A549 (cell line): ENCODE measurements around the gene MYO19. TPM values are rescaled to one million over a fixed set of nuclear protein-coding genes. Genes with fewer than 3 reads are reported as not detected.

Experiments used
- ATAC-seq, 2 experiments: fragments of 200-7000 bp in 1 of 2; fragments of >200 bp in 1 of 2; cut with Nextera tagmentation in 1 of 2; cut with Tn5 transposase in 1 of 2; 3 replicates each; pipeline versions ENCODE4 v1.8.0 to v1.9.1; 2018 to 2020; ENCODE audit warnings: mild to moderate bottlenecking in 1 of 2, moderate library complexity in 1 of 2
- CTCF ChIA-PET: fragments of 300-600 bp; sonication (Branson Sonifier 250); formaldehyde crosslinking; extraction: SDS; loops from one replicate; lab custom pipeline; 2021; ENCODE audit warnings: antibody characterized with exemption, inconsistent platforms; lab: Yijun Ruan, JAX
- POLR2A ChIA-PET: fragments of 350-600 bp; formaldehyde crosslinking; extraction: SDS; loops from one replicate; lab custom pipeline; 2021; ENCODE audit warnings: antibody characterized with exemption, inconsistent platforms; lab: Yijun Ruan, JAX
- DNase-seq, 2 experiments: peaks; one replicate each; pipeline versions ENCODE4 v3.0.0 to v3.0.0-alpha.2; 2011 to 2016; ENCODE audit warnings: low read depth in 1 of 2, low spot score in 1 of 2
- FAIRE-seq: peaks from 2 replicates; lab custom pipeline; 2011; peaks lifted over from hg19 to GRCh38; lab: Jason Lieb, UNC
- H3K27ac ChIP-seq, 2 experiments: fragments of >200 bp; sonication (Bioruptor Twin); formaldehyde crosslinking; 3 replicates each; pipeline ENCODE4 v1.5.1; 2016 to 2017
- H3K4me1 ChIP-seq: fragments of >200 bp; sonication (Bioruptor Twin); formaldehyde crosslinking; 3 replicates; pipeline ENCODE4 v1.6.1; 2016
- H3K4me2 ChIP-seq: fragments of >200 bp; sonication (Bioruptor Twin); formaldehyde crosslinking; 3 replicates; pipeline ENCODE4 v1.6.1; 2016
- H3K4me3 ChIP-seq: fragments of >200 bp; sonication (Bioruptor Twin); formaldehyde crosslinking; 3 replicates; pipeline ENCODE4 v1.5.1; 2016
- H3K9me3 ChIP-seq: fragments of >200 bp; sonication (Bioruptor Twin); formaldehyde crosslinking; 3 replicates; pipeline ENCODE4 v1.6.1; 2016
- BHLHE40 ChIP-seq: IDR thresholded peaks from 2 replicates; pipeline ENCODE4 v1.6.1; 2012; ENCODE audit warnings: low read depth, low read length, inconsistent platforms
- CHD2 ChIP-seq: fragments of 150-350 bp; IDR thresholded peaks from 2 replicates; pipeline ENCODE4 v1.6.1; 2014; ENCODE audit warnings: low read length; ENCODE audit not compliant: partially characterized antibody
- CHD4 ChIP-seq: fragments of 200-600 bp; sonication (generic); IDR thresholded peaks from 2 replicates; pipeline ENCODE4 v1.6.1; 2016; ENCODE audit warnings: antibody characterized with exemption, mild to moderate bottlenecking, borderline replicate concordance
- CTCF ChIP-seq: fragments of >200 bp; sonication (Bioruptor Twin); formaldehyde crosslinking; IDR thresholded peaks from 3 replicates; pipeline ENCODE4 v1.5.1; 2016
- E2F6 ChIP-seq: IDR thresholded peaks from 2 replicates; pipeline ENCODE4 v1.6.1; 2012; ENCODE audit warnings: low read depth, borderline replicate concordance
- EP300 ChIP-seq, 2 experiments: fragments of >200 bp; sonication (Bioruptor Twin); formaldehyde crosslinking; IDR thresholded peaks; 2 replicates in 1 of 2; 3 replicates in 1 of 2; pipeline ENCODE4 v1.6.1; 2016 to 2017
- HDAC2 ChIP-seq: fragments of 200-600 bp; sonication (generic); IDR thresholded peaks from 2 replicates; pipeline ENCODE4 v1.6.1; 2016
- JUN ChIP-seq, 2 experiments: fragments of >200 bp; sonication (Bioruptor Twin); formaldehyde crosslinking; IDR thresholded peaks; 2 replicates in 1 of 2; 3 replicates in 1 of 2; pipeline ENCODE4 v1.6.1; 2016 to 2017
- MAZ ChIP-seq: fragments of 150-350 bp; IDR thresholded peaks from 2 replicates; pipeline ENCODE4 v1.6.1; 2014; ENCODE audit warnings: antibody characterized with exemption, low read depth, low read length, borderline replicate concordance
- MYC ChIP-seq: IDR thresholded peaks from 2 replicates; pipeline ENCODE4 v1.6.1; 2012; ENCODE audit warnings: mild to moderate bottlenecking, inconsistent platforms, low read length, improper control_type of control experiment, borderline replicate concordance
- NFE2L2 ChIP-seq: fragments of 150-350 bp; conservative IDR thresholded peaks from 2 replicates; pipeline ENCODE4 v1.6.1; 2014; ENCODE audit warnings: low read length
- NPAS2 ChIP-seq: fragments of 250-450 bp; sonication (Bioruptor Pico); IDR thresholded peaks from 2 replicates; pipeline ENCODE4 v1.8.0; 2022; ENCODE audit warnings: mild to moderate bottlenecking, moderate library complexity, borderline replicate concordance
- PHF8 ChIP-seq: fragments of 200-600 bp; sonication (generic); IDR thresholded peaks from 2 replicates; pipeline ENCODE4 v1.6.1; 2016; ENCODE audit warnings: low read depth, mild to moderate bottlenecking, antibody characterized with exemption, moderate library complexity, borderline replicate concordance
- POLR2A ChIP-seq: IDR thresholded peaks from 2 replicates; pipeline ENCODE4 v1.6.1; 2012; ENCODE audit warnings: mild to moderate bottlenecking, low read length
- RFX5 ChIP-seq: fragments of 450-650 bp; IDR thresholded peaks from 2 replicates; pipeline ENCODE4 v1.7.1; 2014; ENCODE audit warnings: antibody characterized with exemption, mild to moderate bottlenecking, moderate library complexity
- USF2 ChIP-seq: fragments of 450-650 bp; IDR thresholded peaks from 2 replicates; pipeline ENCODE4 v1.6.1; 2014; ENCODE audit warnings: antibody characterized with exemption
- WGBS: methylation state at CpG from one replicate; pipeline ENCODE4 v1.1.6; 2017; ENCODE audit errors: missing lambda C conversion rate; 5-methylcytosine and 5-hydroxymethylcytosine counted together
- polyA plus RNA-seq, 4 experiments: library from polyadenylated mRNA; depleted of rRNA in 3 of 4; stranded (reverse); fragments of >200 nt; fragmentation: RNase III in 1 of 4; extraction: RNeasy Plus Mini Kit Qiagen cat#74134 plus additional on column Dnase treatment in 1 of 4; gene quantifications; 2 replicates in 3 of 4; 3 replicates in 1 of 4; pipeline ENCODE4 v1.2.3, GENCODE V29; 2011 to 2017
- TF ChIP-seq, protein P1 (sequence below): fragments of 250-450 bp; sonication (Bioruptor Pico); IDR thresholded peaks from 2 replicates; pipeline ENCODE4 v1.5.0; 2020; ENCODE audit warnings: low read depth, mild to moderate bottlenecking, moderate library complexity
- TF ChIP-seq, protein P2 (sequence below): IDR thresholded peaks from 2 replicates; pipeline ENCODE4 v1.6.1; 2012
- TF ChIP-seq, protein P3 (sequence below): fragments of >200 bp; sonication (Bioruptor Twin); formaldehyde crosslinking; IDR thresholded peaks from 3 replicates; pipeline ENCODE4 v1.6.1; 2016
- TF ChIP-seq, protein P4 (sequence below): fragments of 200-600 bp; sonication (generic); IDR thresholded peaks from 2 replicates; pipeline ENCODE4 v1.6.1; 2016; ENCODE audit warnings: antibody characterized with exemption, mild to moderate bottlenecking, moderate library complexity

The MYO19 gene
- polyA plus RNA-seq, 2 of the 4 experiments (the other 2 are of a cell fraction) = 91.7 to 99.0 TPM

DNA sequence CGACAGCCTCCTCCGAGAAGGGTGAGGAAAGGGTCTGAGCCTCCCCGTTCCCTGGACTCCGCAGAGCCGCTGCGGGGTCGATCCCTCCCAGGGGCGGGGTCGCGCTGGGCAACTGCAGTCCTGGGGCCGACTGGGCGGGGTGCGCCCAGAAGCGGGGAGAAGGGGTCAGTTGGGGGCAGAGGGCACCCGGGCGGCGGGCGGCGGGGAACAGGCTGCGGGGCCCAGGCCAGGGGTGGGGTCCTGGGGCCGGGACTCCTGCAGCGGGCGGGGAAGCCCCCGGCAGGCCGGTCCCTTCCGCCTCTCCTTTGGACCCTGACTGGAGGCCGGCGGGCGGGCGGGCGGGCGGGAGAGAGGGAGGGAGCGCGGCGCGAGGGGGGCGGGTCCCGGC lies 10.4 kb upstream of the MYO19 start (continued):
- peak; percentile 70; a peak in 3 of 5 replicates for TF ChIP-seq JUN (IDR thresholded peaks at IDR 0.05)
- no peak for TF ChIP-seq EP300 (IDR thresholded peaks at IDR 0.05)
- no peak for TF ChIP-seq RFX5
- no peak for TF ChIP-seq BHLHE40

DNA sequence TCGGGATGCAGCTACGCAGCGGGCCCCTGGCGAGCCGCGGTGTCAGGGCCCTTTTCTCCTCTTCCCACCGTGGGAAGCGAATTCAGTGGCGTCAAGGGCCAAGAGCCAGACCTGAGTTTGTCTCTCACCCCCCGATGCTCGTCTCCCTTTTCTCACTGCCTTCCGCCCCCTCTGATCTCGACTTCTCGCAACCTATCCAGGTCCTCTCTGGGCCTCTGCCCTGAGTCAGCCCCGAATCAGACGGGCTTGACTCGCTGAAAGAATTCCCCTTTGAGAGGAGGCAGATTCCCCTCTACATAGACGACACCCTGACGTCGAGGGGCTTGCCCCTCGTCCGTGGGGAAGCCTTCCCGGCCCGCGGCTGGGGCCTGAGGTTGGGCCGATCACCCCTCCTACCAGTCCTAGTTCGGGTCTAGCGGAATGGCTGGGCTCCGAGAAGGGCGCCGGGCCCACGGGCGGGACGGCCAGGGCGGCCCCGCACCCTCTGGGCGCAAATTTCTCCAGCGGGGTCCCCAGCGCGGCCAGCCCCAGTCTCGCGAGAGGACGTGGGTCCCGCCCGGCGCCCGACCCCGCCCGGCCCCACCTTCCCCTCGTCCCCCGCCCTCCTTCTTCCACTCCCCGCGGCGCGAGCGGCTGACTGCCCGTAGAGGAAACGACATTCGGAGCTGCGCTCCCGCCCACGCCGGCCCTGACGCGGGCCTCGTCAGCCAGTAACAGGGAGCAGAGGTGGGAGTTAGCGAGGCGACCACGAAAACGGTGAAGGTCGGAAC lies 9.8 kb upstream of the MYO19 start, which contains the start of gene GGNBP2:
GGNBP2 (plus strand) TSS at position 613 of the 770 bp plus-strand sequence. CDS start 806 bp downstream, outside the sequence.
- Histone ChIP-seq H3K27ac (peak within 1 kb of the TSS; percentile 96 to 97), H3K9me3 (no peaks in the 10 kb centered on the region), H3K4me2 (peak within 1 kb of the TSS; percentile 92), H3K4me3 (peak within 1 kb of the TSS; percentile 81), H3K4me1 (peaks cover 28% of the 10 kb centered on the region)
- TF ChIP-seq, protein P1, sequence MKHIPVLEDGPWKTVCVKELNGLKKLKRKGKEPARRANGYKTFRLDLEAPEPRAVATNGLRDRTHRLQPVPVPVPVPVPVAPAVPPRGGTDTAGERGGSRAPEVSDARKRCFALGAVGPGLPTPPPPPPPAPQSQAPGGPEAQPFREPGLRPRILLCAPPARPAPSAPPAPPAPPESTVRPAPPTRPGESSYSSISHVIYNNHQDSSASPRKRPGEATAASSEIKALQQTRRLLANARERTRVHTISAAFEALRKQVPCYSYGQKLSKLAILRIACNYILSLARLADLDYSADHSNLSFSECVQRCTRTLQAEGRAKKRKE = 0 out of 2 replicates have a peak, but pooled peaks have one; percentile 34
- TF ChIP-seq USF2 = no peak
- TF ChIP-seq POLR2A = peak; percentile 72
- peak; percentile 92 for TF ChIP-seq CHD2
- no peak for TF ChIP-seq CHD4
- TF ChIP-seq MYC = no peak
- TF ChIP-seq NPAS2 (CRISPR knock-in tag) = no peak
- TF ChIP-seq, protein P2, sequence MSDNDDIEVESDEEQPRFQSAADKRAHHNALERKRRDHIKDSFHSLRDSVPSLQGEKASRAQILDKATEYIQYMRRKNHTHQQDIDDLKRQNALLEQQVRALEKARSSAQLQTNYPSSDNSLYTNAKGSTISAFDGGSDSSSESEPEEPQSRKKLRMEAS = peak; percentile 57
- TF ChIP-seq MAZ = peak; percentile 87; the same call in 1 of the 2 replicates
- TF ChIP-seq E2F6 = peak; percentile 39; the same call in 1 of the 2 replicates
- peak; percentile 78 for TF ChIP-seq PHF8
- no peak for TF ChIP-seq NFE2L2
- peak; percentile 78 to 80; a peak in 4 of 5 replicates for TF ChIP-seq JUN (IDR thresholded peaks at IDR 0.05)
- no peak for TF ChIP-seq CTCF
- no peak for TF ChIP-seq HDAC2
- TF ChIP-seq, protein P3, sequence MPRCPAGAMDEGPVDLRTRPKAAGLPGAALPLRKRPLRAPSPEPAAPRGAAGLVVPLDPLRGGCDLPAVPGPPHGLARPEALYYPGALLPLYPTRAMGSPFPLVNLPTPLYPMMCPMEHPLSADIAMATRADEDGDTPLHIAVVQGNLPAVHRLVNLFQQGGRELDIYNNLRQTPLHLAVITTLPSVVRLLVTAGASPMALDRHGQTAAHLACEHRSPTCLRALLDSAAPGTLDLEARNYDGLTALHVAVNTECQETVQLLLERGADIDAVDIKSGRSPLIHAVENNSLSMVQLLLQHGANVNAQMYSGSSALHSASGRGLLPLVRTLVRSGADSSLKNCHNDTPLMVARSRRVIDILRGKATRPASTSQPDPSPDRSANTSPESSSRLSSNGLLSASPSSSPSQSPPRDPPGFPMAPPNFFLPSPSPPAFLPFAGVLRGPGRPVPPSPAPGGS = peak; percentile 82
- TF ChIP-seq, protein P4, sequence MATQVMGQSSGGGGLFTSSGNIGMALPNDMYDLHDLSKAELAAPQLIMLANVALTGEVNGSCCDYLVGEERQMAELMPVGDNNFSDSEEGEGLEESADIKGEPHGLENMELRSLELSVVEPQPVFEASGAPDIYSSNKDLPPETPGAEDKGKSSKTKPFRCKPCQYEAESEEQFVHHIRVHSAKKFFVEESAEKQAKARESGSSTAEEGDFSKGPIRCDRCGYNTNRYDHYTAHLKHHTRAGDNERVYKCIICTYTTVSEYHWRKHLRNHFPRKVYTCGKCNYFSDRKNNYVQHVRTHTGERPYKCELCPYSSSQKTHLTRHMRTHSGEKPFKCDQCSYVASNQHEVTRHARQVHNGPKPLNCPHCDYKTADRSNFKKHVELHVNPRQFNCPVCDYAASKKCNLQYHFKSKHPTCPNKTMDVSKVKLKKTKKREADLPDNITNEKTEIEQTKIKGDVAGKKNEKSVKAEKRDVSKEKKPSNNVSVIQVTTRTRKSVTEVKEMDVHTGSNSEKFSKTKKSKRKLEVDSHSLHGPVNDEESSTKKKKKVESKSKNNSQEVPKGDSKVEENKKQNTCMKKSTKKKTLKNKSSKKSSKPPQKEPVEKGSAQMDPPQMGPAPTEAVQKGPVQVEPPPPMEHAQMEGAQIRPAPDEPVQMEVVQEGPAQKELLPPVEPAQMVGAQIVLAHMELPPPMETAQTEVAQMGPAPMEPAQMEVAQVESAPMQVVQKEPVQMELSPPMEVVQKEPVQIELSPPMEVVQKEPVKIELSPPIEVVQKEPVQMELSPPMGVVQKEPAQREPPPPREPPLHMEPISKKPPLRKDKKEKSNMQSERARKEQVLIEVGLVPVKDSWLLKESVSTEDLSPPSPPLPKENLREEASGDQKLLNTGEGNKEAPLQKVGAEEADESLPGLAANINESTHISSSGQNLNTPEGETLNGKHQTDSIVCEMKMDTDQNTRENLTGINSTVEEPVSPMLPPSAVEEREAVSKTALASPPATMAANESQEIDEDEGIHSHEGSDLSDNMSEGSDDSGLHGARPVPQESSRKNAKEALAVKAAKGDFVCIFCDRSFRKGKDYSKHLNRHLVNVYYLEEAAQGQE = peak; percentile 92
- DNase-seq (peak; percentile 85 to 94), ATAC-seq (peak; percentile 80 to 85), FAIRE-seq (no peak)
- 2% methylated on average over 56 of the region's 71 CpGs for WGBS
- ChIA-PET POLR2A (interaction anchor here (0.6 to 4.0 kb wide), 11 partner anchors 9 to 1011 kb away, joined by 3 to 81 read pairs (median 4); partner anchors contain the start of genes MRM1, MYO19 and PIGW), CTCF (interaction anchor here (0.8 to 4.0 kb wide), 10 partner anchors 10 to 61 kb away, joined by 3 to 19 read pairs (median 3); partner anchors contain the start of genes DHRS11, MRM1, MYO19 and PIGW)
